ENCODE results near the gene FAM229A. TPM values are rescaled to one million over a fixed set of nuclear protein-coding genes. Genes with fewer than 3 reads are reported as not detected.

Gene FAM229A
- total RNA-seq, 2 experiments from 2014 or later, result 4.6 to 5.5 TPM

- H3K4me3 Mint-ChIP-seq, result no peak overlapping the region
- peaks cover 6% of the 10 kb centered on the region for H3K9me3 Mint-ChIP-seq
- ChIA-PET CTCF (interaction anchor here (1.0 to 1.7 kb wide), 2 partner anchors 54 to 131 kb away, joined by 3 to 4 read pairs; no protein-coding TSS in a partner anchor), POLR2A (interaction anchor here (0.6 to 4.1 kb wide), 5 partner anchors 10 to 316 kb away, joined by 3 to 38 read pairs (median 4); partner anchors contain the start of gene MARCKSL1)
- DNase-seq (no peak), ATAC-seq (no peak)
- no peaks in the 10 kb centered on the region for H3K36me3 Mint-ChIP-seq (ENCODE audit: low read depth)
- TF ChIP-seq, protein P1, sequence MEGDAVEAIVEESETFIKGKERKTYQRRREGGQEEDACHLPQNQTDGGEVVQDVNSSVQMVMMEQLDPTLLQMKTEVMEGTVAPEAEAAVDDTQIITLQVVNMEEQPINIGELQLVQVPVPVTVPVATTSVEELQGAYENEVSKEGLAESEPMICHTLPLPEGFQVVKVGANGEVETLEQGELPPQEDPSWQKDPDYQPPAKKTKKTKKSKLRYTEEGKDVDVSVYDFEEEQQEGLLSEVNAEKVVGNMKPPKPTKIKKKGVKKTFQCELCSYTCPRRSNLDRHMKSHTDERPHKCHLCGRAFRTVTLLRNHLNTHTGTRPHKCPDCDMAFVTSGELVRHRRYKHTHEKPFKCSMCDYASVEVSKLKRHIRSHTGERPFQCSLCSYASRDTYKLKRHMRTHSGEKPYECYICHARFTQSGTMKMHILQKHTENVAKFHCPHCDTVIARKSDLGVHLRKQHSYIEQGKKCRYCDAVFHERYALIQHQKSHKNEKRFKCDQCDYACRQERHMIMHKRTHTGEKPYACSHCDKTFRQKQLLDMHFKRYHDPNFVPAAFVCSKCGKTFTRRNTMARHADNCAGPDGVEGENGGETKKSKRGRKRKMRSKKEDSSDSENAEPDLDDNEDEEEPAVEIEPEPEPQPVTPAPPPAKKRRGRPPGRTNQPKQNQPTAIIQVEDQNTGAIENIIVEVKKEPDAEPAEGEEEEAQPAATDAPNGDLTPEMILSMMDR (IDR thresholded peaks at IDR 0.05), result no peak
- no peaks in the 10 kb centered on the region for H3K27me3 Mint-ChIP-seq
- no peak overlapping the region for H3K27ac Mint-ChIP-seq
- intact Hi-C loops (cut with micrococcal nuclease), result no loop called here
- peaks cover 47% of the 10 kb centered on the region for H3K4me1 Mint-ChIP-seq (ENCODE audit: low read depth)
Measured at GRCh38 chr1:32346532-32347157, 15.6 kb downstream of the FAM229A start.

DNA sequence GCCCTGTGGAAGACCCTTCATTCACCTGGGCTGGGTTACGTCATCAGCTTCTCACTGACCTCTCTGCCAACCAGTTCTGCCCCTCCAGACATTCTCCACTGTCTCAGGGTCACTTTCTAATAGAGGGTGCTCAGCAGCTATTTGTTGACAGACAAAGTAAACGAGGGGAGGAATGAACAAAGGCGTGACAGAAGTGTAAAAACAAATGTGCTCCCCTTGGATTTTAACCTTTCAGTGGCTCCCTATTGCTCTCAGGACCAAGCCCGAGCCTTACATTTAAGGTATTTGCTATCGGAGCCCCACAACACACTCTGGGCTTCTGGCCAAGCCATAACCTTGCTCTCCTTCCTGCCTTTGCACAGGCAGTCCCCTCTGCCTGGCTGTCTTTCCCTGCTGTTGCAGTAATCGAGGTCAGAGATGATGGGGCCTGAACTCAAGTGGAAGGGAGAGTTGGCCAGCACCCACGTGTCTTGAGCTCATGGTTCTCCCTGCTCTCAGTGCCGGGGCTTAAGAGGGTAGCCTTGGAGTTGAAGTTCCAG, 16.9 kb downstream of the FAM229A start:
- no peak for ATAC-seq
- TF ChIP-seq, protein P1 (IDR thresholded peaks at IDR 0.05), result no peak
- ChIA-PET CTCF (interaction anchor here (0.8 to 1.5 kb wide), 3 partner anchors 9 to 68 kb away, joined by 3 to 4 read pairs (median 4); partner anchors contain the start of gene MARCKSL1), POLR2A (interaction anchor here (0.7 to 4.1 kb wide), 5 partner anchors 9 to 140 kb away, joined by 3 to 38 read pairs (median 4); partner anchors contain the start of genes BSDC1, IQCC and MARCKSL1)
- H3K4me3 Mint-ChIP-seq, result no peak overlapping the region
- intact Hi-C loops (cut with micrococcal nuclease), result no loop called here
- H3K36me3 Mint-ChIP-seq (ENCODE audit: low read depth), result no peaks in the 10 kb centered on the region
- no peak overlapping the region for H3K27ac Mint-ChIP-seq
- H3K4me1 Mint-ChIP-seq (ENCODE audit: low read depth), result peaks cover 41% of the 10 kb centered on the region
- H3K27me3 Mint-ChIP-seq, result no peaks in the 10 kb centered on the region
- peaks cover 2% of the 10 kb centered on the region for H3K9me3 Mint-ChIP-seq
- DNase-seq, result no peak

GRCh38 chr1:32342704-32343103, 19.6 kb downstream of the FAM229A start:
- Mint-ChIP-seq H3K27me3 (no peaks in the 10 kb centered on the region), H3K4me1 (ENCODE audit: low read depth) (peaks cover 43% of the 10 kb centered on the region), H3K36me3 (ENCODE audit: low read depth) (no peaks in the 10 kb centered on the region), H3K27ac (no peak overlapping the region), H3K4me3 (no peak overlapping the region), H3K9me3 (no peaks in the 10 kb centered on the region)
- DNase-seq, result no peak
- POLR2A ChIA-PET, result interaction anchor here (1.8 kb wide), 1 partner anchor 10 kb away, joined by 4 read pairs; no protein-coding TSS in a partner anchor
- intact Hi-C loops (cut with micrococcal nuclease), result no loop called here
- no peak for ATAC-seq
- CTCF ChIA-PET, result no interaction called here
- TF ChIP-seq, protein P1 (IDR thresholded peaks at IDR 0.05), result no peak

GRCh38 chr1:32341971-32342370, 20.3 kb downstream of the FAM229A start:
- CTCF ChIA-PET, result interaction anchor here (0.8 kb wide), 1 partner anchor 10 kb away, joined by 3 read pairs; no protein-coding TSS in a partner anchor
- Mint-ChIP-seq H3K27me3 (no peaks in the 10 kb centered on the region), H3K36me3 (ENCODE audit: low read depth) (no peaks in the 10 kb centered on the region), H3K4me1 (ENCODE audit: low read depth) (peaks cover 50% of the 10 kb centered on the region), H3K4me3 (no peak overlapping the region), H3K27ac (no peak overlapping the region), H3K9me3 (no peaks in the 10 kb centered on the region)
- TF ChIP-seq, protein P1 (IDR thresholded peaks at IDR 0.05), result no peak
- intact Hi-C loops (cut with micrococcal nuclease), result no loop called here
- POLR2A ChIA-PET, result interaction anchor here (0.6 to 1.8 kb wide), 3 partner anchors 9 to 153 kb away, joined by 3 to 4 read pairs (median 4); no protein-coding TSS in a partner anchor
- DNase-seq, result no peak
- no peak for ATAC-seq

All from activated CD8-positive, alpha-beta T cell treated with anti-CD3 and anti-CD28 coated beads for 36 hours (primary cell).